Hindlimb muscle (tissue), 1 donor: ENCODE results near the gene MVB12A. TPM values are rescaled to one million over a fixed set of nuclear protein-coding genes. Genes with fewer than 3 reads are reported as not detected.

Source experiments
- DNase-seq: peaks from one replicate; pipeline ENCODE4 v3.0.0-alpha.2; 2013
- polyA plus RNA-seq: library from polyadenylated mRNA; unstranded; fragments of 120-200 nt; gene quantifications from one replicate; pipeline ENCODE4 v1.2.1, GENCODE V29; 2013; ENCODE audit not compliant: insufficient read length

The MVB12A gene
- polyA plus RNA-seq, 1 donor, result 34.9 TPM

DNA sequence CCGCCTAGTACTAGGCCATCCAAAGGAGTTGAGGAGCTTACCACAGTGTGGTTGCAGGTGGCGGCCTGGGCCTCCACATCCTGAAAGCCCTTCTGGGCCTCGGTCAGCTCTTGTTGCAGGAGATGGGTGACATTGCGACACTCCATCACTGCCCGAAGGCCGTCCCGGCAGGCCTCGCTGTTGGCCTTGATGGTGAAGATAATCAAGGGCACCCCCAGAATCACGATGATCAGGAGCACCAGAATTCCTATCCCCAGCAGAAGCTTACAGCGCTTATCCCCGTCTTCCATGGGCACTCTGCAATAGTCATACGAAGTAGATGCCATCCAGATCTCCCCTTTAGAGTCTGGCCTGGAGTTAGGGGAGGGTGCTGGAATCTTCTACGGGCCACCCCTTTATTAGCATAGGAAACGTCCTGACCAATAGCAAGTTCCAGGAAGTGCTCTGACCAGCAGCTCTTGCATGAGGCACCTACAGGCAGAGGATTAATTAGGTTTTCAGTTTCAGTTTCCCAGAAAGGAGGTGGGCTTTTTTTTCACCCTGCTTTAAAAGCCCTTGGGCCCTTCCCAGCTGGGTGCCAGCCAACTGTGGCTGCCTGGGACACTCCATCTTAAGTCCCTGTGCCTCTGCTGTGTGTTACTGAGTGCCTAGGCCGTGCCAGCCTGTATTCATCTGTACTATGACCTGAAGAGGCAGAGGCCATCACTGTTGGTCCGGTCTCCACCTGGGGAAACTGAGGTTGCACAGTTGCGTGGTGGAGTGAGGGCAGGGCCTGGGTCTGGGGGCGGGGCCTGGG is 14.4 kb upstream of the MVB12A start, which contains the start of gene BST2:
Gene BST2, minus strand, starts transcription at position 381 of the 796 bp plus-strand sequence. Its CDS starts 55 bp downstream, at position 326.
- no peak for DNase-seq

DNA sequence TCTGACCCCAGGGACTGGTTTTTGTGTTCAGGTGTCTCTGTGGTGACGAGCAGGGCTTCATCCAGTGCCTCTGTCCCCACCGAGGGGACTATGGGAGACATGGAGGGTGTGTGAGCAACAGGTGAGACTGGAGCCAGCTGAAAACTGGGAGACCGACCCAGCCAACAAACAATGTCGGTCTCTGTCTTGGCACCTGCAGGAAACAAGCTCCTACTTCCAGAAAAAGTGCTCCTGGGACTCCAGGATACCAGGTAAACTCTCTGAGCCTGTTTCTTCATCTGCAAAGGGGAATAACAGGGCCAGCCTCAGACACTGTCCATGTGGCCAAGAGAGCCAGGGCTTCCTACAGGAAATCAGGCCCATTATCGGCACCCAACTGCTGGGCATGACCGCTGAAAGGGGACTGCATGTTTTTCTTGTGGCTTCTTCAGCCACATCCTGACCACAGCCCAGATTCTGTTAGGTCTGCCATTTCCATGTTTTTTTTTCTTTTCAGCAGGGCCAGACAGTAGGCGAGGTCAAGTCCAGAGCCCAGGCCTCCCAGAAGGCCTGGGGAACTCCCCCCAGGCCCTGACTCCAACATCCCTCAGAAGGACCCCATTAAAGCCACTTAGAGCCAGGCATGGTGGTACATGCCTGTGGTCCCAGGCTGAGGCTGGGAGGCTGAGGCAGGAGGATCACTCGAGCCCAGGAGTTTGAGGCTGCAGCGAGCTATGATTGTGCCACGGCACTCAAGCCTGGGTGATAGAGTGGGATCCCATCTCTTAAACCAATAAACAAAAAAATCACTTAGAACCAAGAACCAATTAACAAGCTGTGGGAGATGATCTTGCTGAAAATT is 13.6 kb upstream of the MVB12A start:
- DNase-seq, result no peak

DNA sequence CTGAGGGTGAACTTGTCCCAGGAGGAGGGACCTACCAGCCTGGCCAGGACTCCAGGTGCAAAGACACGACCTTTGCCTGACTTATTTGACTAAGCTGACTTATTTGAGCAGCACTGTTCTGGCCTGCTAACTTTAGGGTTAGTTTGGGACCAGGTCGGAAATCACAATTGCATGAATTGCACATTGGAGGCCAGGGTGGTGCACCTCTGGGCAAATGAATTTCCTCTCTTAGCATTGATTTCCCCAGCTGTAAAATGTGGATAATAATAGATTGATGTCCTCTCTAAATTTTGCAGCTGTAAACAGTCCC is 13.0 kb upstream of the MVB12A start:
- DNase-seq, result no peak

DNA sequence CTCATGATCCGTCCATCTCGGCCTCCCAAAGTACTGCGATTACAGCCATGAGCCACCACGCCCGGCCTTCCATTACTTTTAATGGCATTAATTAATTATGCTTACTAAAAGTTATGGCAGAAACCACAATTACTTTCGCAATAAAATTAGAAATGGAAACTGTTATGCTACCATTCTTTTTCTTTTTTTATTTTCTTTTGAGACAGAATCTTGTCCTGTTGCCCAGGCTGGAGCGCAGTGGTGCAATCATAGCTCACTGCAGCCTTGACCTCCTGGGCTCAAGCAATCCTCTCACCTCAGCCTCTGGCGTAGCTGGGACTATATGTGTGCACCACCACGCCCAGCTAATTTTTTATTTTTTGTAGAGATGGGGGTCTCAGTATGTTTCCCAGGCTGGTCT is 9.9 kb upstream of the MVB12A start:
- DNase-seq, result no peak

DNA sequence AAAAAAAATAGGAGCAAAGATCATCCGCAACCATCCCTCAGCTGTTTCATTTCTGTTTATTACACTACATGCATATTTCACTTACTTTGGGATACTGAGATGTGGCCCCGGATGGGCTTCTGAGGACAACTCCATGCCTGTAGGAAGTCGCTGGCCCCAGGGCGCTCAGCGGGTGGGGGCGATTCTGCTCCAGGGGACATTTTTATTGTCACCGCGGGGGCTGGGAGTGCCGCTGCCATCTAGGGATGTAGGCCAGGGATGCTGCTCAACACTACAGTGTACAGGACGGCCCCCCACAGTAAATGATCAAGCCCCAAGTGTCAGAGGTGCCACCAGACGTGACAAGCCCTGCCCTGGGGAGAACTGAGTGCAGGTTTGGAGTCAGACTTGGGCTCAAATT is 8.0 kb upstream of the MVB12A start:
- no peak for DNase-seq

DNA sequence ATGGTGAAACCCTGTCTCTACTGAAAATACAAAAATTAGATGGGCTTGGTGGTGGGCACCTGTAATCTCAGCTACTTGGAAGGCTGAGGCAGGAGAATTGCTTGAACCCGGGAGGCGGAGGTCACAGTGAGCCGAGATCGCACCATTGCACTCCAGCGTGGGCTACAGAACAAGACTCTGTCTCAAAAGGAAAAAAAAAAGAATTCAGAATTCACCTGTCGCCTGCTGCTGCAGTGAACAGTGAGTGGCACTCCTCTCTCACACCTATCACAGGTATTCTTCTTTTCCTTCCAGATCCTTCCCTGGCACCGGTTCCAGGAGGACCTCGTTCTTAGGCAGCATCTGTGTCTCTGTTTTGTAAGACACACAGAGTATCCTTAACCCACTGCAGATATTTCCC is 5.8 kb upstream of the MVB12A start:
- no peak for DNase-seq

DNA sequence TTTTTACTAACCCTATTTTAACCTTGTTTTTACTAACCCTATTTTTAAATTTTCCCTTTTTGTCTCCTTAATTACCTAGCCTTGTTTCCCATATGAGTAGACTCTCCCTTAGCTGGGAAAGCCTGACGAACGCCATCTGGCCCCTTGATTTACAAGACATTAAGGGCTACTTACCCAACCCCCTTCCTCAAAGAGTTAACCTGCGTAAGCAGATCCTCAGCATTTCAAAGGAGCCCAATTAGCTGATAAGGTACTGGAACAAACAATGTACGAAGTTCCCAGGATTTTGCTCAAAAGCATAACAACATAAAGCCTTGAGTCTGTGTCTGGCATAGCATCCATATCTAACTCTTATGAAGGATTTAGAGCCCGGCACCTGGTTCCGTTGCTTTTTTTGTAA is 4.7 kb upstream of the MVB12A start:
- DNase-seq, result no peak

DNA sequence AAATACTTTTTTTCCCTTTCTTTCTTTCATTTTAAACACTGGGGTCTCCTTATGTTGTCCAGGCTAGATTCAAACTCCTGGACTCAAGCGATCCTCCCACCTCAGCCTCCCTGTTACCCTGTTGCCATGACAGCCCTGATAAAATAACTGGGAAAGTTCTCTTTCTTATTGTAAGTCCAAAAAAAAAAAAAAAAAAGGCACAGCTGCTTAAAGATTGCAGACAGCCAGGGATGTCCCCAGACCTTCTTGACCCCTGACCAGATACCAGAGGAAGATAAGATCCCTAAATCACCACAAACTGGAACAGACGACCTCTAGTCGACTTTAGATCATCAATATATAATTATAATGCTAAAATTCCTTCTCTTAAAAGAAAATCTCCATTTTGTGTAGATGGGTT is 1.1 kb upstream of the MVB12A start:
- DNase-seq, result no peak

DNA sequence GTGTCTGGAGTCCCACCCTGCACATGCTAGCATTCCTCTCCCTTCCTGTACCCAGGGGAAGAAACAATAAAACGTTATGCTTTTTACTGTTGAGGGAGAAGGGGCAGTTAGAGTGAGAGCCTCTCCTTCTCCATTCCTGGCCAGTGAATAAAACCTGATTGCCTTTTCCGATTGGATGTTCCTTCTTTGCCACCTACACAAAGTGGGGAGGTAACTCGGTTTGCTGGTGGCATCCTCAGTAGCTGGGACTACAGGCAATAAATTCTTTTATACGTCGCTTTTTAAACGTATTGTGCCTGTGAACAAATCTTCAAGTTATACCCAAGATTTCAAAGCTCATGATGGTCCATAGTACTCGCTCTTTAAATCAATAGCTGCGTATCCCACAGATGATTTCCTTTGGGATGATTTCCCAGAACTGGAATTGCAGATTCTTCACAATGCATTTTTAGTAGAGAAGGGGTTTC is 660 bp upstream of the MVB12A start:
- DNase-seq, result no peak

DNA sequence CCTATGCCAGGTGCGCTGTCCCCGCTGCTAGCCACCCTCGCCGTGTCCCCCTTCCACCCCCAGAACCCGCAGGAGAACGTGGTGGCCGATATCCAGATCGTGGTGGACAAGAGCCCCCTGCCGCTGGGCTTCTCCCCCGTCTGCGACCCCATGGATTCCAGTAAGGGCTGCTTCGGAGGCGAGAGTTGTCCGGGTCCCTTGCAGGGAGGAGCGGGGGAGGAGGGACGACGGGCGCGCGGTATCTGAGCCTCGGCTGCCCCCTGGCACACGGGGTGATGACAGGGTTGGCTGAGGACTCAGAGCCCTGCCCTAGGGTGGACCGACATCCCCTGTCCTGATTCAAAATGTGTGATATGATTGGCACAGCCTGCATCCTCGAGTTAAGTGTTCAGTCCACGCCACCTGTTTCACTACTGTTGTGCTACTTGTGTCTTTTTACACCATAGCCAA is 653 bp downstream of the MVB12A start:
- no peak for DNase-seq

DNA sequence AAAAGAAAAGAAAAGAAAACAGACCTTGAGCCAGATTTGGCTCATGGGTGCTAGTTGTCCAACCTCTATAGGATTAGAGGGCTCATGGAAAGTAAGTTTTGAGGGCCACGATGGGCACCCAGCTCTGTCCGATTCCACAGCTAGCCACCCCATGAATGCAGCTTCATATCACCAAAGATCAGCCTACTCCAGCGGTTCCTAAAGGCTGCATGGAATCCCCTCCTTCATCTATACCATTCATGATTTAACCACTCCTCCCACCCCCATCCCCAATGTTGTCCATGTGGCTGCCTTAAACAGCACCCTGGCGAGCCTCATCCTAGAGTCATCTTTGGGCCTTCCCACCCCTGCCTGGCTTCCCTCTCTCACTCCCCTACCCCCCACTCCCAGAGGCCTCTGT is 2.1 kb downstream of the MVB12A start:
- DNase-seq, result no peak

DNA sequence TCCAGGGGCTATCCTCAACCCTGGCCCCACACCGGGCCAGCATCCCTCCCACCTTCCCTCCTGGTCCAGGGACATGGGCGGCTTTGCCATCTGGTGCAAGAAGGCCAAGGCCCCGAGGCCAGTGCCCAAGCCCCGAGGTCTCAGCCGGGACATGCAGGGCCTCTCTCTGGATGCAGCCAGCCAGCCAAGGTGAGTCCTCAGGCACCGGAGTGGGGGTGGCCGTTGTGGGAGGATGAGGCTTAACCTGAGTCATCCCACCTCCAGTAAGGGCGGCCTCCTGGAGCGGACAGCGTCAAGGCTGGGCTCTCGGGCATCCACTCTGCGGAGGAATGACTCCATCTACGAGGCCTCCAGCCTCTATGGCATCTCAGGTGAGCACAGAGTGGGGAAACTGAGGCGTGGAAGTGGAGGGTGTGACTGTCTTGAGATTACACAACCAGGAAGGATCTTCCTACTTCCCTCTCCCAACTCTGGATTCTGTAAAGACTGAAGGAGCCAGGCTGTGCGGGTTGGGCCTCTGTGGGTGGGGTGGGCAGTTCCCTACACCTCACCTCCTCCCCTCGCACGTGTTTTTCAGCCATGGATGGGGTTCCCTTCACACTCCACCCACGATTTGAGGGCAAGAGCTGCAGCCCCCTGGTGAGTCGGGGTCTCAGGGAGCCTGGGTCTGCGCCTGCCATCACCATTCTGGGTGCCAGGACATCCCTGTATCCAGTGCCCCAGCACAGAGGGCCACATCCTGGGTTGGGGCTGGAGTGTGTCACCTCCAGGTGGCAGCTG is 3.8 kb downstream of the MVB12A start:
- DNase-seq, result no peak

DNA sequence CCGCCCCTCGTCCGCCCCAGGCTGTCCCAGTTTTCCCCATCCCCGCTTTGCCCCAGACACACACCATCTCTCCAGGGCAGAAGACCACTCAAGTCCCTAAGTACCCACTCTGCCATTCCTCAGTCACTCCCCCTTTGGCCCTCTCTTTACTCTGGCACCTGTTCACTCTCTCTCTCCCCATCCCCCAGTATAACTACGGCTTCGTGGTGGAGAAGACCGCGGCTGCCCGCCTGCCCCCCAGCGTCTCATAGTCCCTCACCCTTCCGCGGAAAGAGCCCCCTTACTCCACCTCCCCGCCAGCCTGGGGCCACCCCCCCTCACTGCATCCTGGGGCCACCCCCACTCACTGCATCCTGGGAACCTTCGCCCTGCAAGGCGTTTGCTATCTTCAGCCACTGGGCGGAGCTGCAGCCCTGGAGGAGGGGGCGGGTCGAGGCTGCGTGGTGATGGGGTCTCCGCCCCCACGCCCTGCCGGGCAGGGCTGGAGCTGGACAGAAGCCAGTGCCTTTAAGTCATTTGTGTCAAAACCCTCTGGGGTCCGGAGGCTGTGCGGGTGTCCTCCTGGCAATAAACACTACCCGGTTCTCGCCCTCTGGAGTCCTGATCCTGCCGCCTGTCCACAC is 5.0 kb downstream of the MVB12A start:
- DNase-seq, result no peak

DNA sequence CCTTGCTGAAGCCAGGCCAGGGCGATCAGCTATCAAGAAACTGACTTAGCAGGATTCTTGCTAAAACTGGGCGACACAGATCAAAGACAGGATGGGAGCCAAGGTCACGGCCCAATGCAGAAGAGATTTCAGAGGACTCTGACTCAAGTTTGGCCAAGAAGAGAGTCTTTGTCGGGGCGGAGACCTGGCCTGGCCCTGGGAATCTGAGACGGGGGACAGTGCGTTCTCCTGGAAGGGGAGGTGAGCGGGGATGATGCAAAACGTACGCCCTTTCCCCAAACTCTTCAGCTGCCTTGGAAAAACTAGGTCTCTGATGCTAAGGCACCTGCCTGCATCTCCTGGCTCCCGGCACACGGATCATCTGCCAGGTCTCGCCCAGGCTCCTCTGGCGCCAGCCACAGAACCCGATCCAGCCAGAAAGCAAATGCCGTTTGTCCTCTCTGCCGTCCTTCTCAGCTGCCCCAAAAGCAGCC is 9.8 kb downstream of the MVB12A start:
- no peak for DNase-seq

DNA sequence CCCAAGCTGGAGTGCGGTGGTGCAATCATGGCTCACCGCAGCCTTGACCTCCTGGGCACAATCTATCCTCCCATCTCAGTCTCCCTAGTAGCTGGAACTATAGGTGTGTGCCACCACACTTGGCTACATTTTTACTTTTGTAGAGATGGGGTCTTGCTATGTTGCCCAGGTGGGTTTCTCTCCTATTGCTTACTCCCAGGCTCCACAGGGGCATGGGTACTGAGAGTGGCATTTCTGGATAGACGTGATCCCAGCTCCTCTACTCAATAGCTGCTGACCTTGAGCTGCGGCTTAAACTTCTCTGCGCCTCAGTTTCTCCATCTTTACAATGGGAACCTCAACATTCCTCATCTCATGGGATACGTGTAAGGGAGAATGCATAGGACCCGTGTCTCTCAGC is 11.6 kb downstream of the MVB12A start:
- DNase-seq, result no peak

DNA sequence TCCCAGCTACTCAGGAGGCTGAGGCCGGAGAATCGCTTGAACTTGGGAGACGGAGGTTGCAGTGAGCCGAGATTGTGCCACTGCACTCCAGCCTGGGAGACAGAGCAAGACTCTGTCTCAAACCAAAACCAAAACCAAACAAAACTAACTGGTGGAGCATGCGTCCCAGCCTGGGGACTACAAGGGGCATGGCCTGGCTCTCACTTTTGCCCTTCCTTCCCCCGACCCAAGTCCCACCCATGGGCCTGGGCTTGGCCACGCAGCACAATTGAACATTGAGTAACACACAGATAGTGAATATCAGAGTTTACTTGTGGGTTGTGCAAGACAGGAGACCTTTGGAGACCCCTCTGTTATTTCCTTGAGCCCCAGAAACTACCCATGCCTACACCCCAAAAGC is 15.4 kb downstream of the MVB12A start:
- no peak for DNase-seq

DNA sequence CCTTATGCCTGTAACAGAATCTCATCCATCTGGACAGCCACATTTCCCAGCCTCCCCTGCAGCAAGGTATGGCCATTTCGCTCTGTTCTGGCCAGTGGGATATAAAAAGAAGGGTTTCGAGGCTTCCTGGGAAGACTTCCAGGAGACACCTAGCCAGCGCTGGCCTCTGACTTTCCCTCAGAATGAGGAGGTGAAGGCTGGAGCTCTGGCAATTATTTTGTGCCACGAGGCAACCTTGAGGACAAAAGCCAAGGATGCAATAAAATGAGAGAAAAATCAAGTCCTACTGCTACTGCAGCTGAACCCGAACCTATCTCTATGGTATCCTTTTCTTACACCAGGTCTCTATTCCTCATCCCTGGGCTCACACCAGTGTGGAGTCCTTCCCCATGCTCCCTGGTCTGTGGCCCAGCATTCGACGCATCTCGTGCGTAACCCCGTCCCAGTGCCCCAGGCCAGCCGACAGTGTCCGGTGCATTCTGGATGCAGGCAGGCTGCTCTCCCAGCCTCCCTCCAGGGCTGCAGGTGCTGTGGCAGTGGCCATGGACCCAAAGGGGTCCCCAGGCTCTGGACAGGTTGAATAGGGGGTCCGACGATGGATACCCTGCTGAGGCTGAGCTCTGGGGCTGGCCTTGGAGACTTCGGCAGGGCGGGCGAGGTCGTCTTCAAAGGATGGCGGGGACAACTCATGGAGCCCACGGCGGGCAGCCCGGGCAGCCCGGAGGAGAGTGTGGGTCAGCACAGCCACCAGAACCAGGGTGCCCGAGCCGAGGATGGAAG is 16.4 kb downstream of the MVB12A start:
- DNase-seq, result no peak

DNA sequence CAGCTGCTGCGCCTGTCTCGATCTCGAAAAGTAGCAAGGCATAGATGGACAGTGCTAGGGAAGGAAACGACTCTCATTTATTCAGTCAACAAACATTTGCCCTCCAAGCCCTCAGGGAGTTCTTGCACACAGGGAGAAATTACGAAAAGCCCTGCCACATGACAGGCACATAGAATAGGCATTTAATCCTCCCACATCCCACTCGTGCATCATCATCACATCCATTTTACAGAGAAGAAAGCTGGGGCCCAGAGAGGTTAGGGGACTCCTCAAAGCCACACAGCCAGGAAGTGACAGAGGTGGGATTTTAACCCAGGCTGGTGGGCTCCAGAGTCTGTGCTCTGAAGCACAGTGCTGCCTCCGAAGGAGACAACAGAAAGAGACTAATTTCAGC is 17.0 kb downstream of the MVB12A start:
- DNase-seq, result no peak

DNA sequence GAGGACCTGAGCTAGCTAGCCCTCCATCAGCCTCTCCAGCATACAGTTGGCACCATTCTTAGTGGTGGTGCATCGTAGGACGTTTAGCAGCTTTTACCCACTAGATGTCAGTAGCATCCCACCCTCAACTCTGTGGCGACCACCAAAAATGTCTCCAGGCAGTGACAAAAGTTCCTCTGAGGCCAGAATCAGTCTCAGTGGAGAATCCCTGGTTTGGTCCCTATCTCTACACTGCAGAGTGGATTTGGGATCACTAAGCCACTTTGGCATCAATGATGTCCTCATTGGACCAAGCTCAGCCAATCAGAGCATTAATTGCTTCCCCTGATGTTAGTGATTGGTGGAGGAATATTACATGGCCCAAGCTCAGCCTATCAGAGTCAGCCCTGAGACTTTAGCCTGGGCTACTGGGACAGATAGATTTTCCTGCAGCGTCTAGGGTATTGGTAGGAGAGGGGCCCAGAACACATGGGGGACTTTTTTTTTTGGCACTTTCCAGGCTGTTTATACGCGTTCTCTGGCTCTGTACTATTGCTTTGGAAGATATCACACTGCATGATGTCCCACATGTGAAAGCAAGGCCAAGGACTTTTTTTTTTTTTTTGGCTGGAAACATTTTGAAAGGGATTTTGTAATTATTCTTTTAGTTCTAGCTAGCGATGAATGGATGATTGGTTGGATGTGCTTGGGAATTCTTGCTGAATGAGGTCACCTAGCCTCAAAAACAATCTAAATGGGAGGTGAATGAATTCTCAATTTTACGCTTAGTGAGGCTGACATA is 21.6 kb downstream of the MVB12A start:
- DNase-seq, result no peak

DNA sequence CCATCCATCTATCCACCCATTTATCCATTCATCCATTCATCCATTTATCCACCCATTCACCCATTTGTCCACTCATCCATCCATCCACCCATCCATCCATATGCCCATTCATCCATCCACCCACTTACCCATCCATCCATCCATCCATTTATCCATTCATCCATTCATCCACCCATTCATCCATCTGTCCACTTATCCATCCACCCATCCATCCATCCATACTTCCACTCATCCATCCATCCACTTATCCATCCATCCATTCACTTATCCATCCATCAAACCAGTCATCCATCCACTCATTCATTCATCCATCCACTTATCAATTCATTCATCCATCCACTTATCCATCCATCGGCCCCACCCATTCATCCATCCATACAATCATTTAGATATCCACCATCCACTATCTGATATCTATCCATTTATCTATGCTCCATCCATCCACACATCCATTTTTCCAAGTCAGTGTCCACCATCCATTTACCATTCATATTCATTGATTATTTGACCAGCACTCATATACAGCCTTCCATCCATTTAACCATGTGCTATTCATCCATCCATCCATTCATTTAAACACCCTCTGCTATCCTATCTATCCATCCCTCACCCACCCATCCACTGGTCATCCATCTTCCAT is 25.8 kb downstream of the MVB12A start:
- DNase-seq, result no peak
